Measurements from ENCODE around the gene ZBTB16. TPM values are rescaled to one million over a fixed set of nuclear protein-coding genes. Genes with fewer than 3 reads are reported as not detected.
A peak's percentile ranks its signal among the peaks of the same experiment; 100 is the strongest.

The ZBTB16 gene
- total RNA-seq, 1 donor from 2014 or later: 39.4 TPM

- H3K4me3 Mint-ChIP-seq: no peak overlapping the region
- no peaks in the 10 kb centered on the region for H3K27me3 Mint-ChIP-seq (ENCODE audit: low read depth)
- peak overlapping the region; percentile 54 for H3K27ac Mint-ChIP-seq (ENCODE audit: unreplicated experiment)
- DNase-seq (ENCODE audit: low read depth, low spot score): no peak
- no peak for TF ChIP-seq CTCF (conservative IDR thresholded peaks at IDR 0.05)
- H3K9me3 Mint-ChIP-seq: no peaks in the 10 kb centered on the region
- peaks cover 75% of the 10 kb centered on the region for H3K4me1 Mint-ChIP-seq
- no peaks in the 10 kb centered on the region for H3K36me3 Mint-ChIP-seq (ENCODE audit: low read depth)
These were observed 51.7 kb downstream of the ZBTB16 start for GRCh38 chr11:114110952-114111947.

GRCh38 chr11:114115451-114115928 lies 56.0 kb downstream of the ZBTB16 start:
- no peaks in the 10 kb centered on the region for H3K9me3 Mint-ChIP-seq
- H3K27me3 Mint-ChIP-seq (ENCODE audit: low read depth): no peaks in the 10 kb centered on the region
- TF ChIP-seq CTCF (conservative IDR thresholded peaks at IDR 0.05): no peak
- peaks cover 65% of the 10 kb centered on the region for H3K4me1 Mint-ChIP-seq
- no peak for DNase-seq (ENCODE audit: low read depth, low spot score)
- peak overlapping the region; percentile 16 for H3K4me3 Mint-ChIP-seq
- H3K27ac Mint-ChIP-seq (ENCODE audit: unreplicated experiment): no peak overlapping the region
- peaks cover 3% of the 10 kb centered on the region for H3K36me3 Mint-ChIP-seq (ENCODE audit: low read depth)

- H3K4me1 Mint-ChIP-seq: peaks cover 63% of the 10 kb centered on the region
- no peak for TF ChIP-seq CTCF (conservative IDR thresholded peaks at IDR 0.05)
- no peak for DNase-seq (ENCODE audit: low read depth, low spot score)
- no peak overlapping the region for H3K4me3 Mint-ChIP-seq
- no peak overlapping the region for H3K27ac Mint-ChIP-seq (ENCODE audit: unreplicated experiment)
- no peaks in the 10 kb centered on the region for H3K9me3 Mint-ChIP-seq
- H3K36me3 Mint-ChIP-seq (ENCODE audit: low read depth): peaks cover 3% of the 10 kb centered on the region
- no peaks in the 10 kb centered on the region for H3K27me3 Mint-ChIP-seq (ENCODE audit: low read depth)
These were observed 56.8 kb downstream of the ZBTB16 start for GRCh38 chr11:114116357-114116756.

- DNase-seq (ENCODE audit: low read depth, low spot score): no peak
- Mint-ChIP-seq H3K27me3 (ENCODE audit: low read depth) (no peaks in the 10 kb centered on the region), H3K27ac (ENCODE audit: unreplicated experiment) (no peak overlapping the region), H3K9me3 (no peaks in the 10 kb centered on the region), H3K4me1 (peaks cover 62% of the 10 kb centered on the region), H3K4me3 (no peak overlapping the region), H3K36me3 (ENCODE audit: low read depth) (peaks cover 3% of the 10 kb centered on the region)
- no peak for TF ChIP-seq CTCF (conservative IDR thresholded peaks at IDR 0.05)
These were observed 57.3 kb downstream of the ZBTB16 start for GRCh38 chr11:114116800-114117199.

GRCh38 chr11:114120606-114121005 lies 61.1 kb downstream of the ZBTB16 start:
- TF ChIP-seq CTCF (conservative IDR thresholded peaks at IDR 0.05): no peak
- Mint-ChIP-seq H3K36me3 (ENCODE audit: low read depth) (peaks cover 7% of the 10 kb centered on the region), H3K9me3 (no peaks in the 10 kb centered on the region), H3K27me3 (ENCODE audit: low read depth) (no peaks in the 10 kb centered on the region), H3K4me1 (peaks cover 70% of the 10 kb centered on the region), H3K4me3 (no peak overlapping the region), H3K27ac (ENCODE audit: unreplicated experiment) (no peak overlapping the region)
- DNase-seq (ENCODE audit: low read depth, low spot score): no peak
